Activated T-helper 1 cell treated with anti-CD3 and anti-CD28 coated beads, Interleukin-12 subunit alpha, Interleukin-12 subunit beta, Interleukin-2, Interleukin-4 antibody, amounts not matched to agents 30 ng/mL and 10 ng/mL and 1 ng/mL, durations not matched to agents 14 hours and 24 hours and 36 hours (primary cell): Measurements from ENCODE around the gene ANKRD6. TPM values are rescaled to one million over a fixed set of nuclear protein-coding genes. Genes with fewer than 3 reads are reported as not detected.
A peak's percentile ranks its signal among the peaks of the same experiment; 100 is the strongest.

ENCODE experiments used
- DNase-seq: peaks from one replicate; pipeline ENCODE4 v3.0.0; 2021; ENCODE audit warnings: low spot score
- H3K27ac Mint-ChIP-seq: one replicate; pipeline ENCODE4 v1.8.0; 2021; ENCODE audit warnings: mild to moderate bottlenecking, mixed read lengths
- H3K27me3 Mint-ChIP-seq: one replicate; pipeline ENCODE4 v1.8.0; 2022; ENCODE audit warnings: mild to moderate bottlenecking, moderate library complexity, mixed read lengths; ENCODE audit not compliant: insufficient read depth
- H3K36me3 Mint-ChIP-seq: one replicate; pipeline ENCODE4 v1.8.0; 2021; ENCODE audit warnings: low read depth, mixed read lengths
- H3K4me1 Mint-ChIP-seq: one replicate; pipeline ENCODE4 v1.8.0; 2021; ENCODE audit warnings: low read depth, mixed read lengths
- H3K4me3 Mint-ChIP-seq: one replicate; pipeline ENCODE4 v1.8.0; 2021; ENCODE audit warnings: mild to moderate bottlenecking, moderate library complexity, mixed read lengths
- H3K9me3 Mint-ChIP-seq: one replicate; pipeline ENCODE4 v1.8.0; 2021; ENCODE audit warnings: mixed read lengths
- intact Hi-C: fragments of 100-400 bp; cut with micrococcal nuclease; formaldehyde crosslinking; loops from one replicate; pipeline ENCODE4 v1.15.1; 2024
- total RNA-seq: library from RNA; stranded (reverse); gene quantifications from 2 replicates; pipeline ENCODE4 v1.2.3, GENCODE V29; 2022

The ANKRD6 gene
- total RNA-seq, 1 donor from 2014 or later: 2.3 TPM

DNA sequence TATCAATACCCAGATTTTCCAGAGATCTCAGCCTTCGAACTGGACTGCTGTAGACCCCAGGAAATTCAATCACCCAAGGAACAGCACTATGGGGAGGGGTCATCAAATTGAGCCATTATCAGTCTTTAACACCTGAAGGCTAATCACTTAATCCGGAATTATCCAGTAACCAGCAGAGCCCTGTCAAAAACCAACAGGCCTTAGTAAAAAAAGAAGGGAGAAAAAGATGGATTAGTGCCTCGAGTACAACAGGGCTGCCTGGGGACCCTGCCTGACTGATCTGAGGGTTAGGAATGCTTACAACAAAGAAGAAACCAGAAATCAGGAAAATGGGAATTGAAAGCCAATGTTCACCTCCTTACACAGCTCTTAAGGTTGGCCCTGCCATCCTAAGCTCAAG, 28.4 kb upstream of the ANKRD6 start:
- no peak for DNase-seq
- Mint-ChIP-seq H3K27me3 (peaks cover 3% of the 10 kb centered on the region), H3K4me1 (peaks cover 9% of the 10 kb centered on the region), H3K27ac (no peak overlapping the region), H3K4me3 (no peak overlapping the region), H3K36me3 (no peaks in the 10 kb centered on the region), H3K9me3 (no peaks in the 10 kb centered on the region)
- intact Hi-C loops: no loop called here

- intact Hi-C loops: no loop called here
- no peak overlapping the region for H3K27ac Mint-ChIP-seq
- no peak overlapping the region for H3K4me3 Mint-ChIP-seq
- H3K36me3 Mint-ChIP-seq: no peaks in the 10 kb centered on the region
- H3K4me1 Mint-ChIP-seq: peaks cover 18% of the 10 kb centered on the region
- no peak for DNase-seq
- no peaks in the 10 kb centered on the region for H3K9me3 Mint-ChIP-seq
- H3K27me3 Mint-ChIP-seq: peaks cover 15% of the 10 kb centered on the region
Measured at GRCh38 chr6:89406141-89406540, 26.8 kb upstream of the ANKRD6 start.

- no peak overlapping the region for H3K4me3 Mint-ChIP-seq
- H3K36me3 Mint-ChIP-seq: peaks cover 3% of the 10 kb centered on the region
- H3K4me1 Mint-ChIP-seq: peaks cover 33% of the 10 kb centered on the region
- H3K27me3 Mint-ChIP-seq: peaks cover 31% of the 10 kb centered on the region
- no peak for DNase-seq
- no peaks in the 10 kb centered on the region for H3K9me3 Mint-ChIP-seq
- no peak overlapping the region for H3K27ac Mint-ChIP-seq
- intact Hi-C loops: loop anchor here (2.0 kb wide), 2 partner anchors 59 to 427 kb away; no protein-coding TSS in a partner anchor
Measured at GRCh38 chr6:89409461-89410035, 23.4 kb upstream of the ANKRD6 start.

DNA sequence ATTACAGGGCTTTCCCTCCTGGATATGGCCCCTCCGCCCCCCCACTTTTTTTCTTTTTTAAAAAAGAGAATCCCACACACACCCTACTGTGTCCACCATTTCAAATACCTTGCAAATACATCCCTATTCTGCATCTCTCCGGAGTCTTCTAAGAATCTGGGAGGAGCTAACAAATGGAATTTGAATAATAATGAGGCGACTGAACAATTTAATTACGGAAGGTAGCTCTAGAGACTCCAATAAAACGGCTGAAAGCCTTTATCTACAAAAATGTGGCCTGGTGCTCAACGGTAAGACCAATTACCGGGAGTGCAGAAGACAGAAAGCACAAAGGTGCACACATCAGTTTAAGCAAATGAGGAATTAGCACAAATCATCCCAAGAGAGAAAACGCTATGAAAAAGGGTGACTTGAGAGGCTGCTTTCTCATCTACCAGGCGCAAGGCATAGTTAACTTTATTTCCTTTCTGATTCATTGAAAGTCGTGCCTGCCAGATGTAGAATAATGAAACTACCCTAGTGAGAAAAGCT, 22.7 kb upstream of the ANKRD6 start:
- Mint-ChIP-seq H3K27me3 (peaks cover 38% of the 10 kb centered on the region), H3K4me3 (peak overlapping the region; percentile 82), H3K4me1 (peaks cover 33% of the 10 kb centered on the region), H3K9me3 (no peaks in the 10 kb centered on the region), H3K27ac (no peak overlapping the region), H3K36me3 (peaks cover 3% of the 10 kb centered on the region)
- intact Hi-C loops: loop anchor here (2.0 kb wide), 2 partner anchors 59 to 427 kb away; no protein-coding TSS in a partner anchor
- DNase-seq: no peak

DNA sequence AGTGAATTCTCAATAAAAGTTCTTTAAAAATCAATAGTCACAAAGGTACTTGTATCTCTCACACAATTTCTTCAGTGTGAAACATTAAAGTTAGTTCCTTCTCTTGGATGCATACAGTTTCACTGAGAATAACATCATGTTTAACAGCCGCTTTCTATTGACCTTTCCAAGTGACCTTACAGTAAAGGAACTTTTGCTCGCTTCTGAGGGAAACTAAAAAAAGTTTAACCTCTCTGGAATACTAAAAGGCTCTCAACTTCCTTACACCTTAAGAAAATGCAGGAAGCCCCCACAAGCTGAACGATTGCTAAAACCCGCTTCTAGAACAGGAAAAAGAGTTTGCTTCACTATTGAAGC, 22.2 kb upstream of the ANKRD6 start:
- Mint-ChIP-seq H3K27me3 (peaks cover 42% of the 10 kb centered on the region), H3K27ac (peak overlapping the region; percentile 12)

DNA sequence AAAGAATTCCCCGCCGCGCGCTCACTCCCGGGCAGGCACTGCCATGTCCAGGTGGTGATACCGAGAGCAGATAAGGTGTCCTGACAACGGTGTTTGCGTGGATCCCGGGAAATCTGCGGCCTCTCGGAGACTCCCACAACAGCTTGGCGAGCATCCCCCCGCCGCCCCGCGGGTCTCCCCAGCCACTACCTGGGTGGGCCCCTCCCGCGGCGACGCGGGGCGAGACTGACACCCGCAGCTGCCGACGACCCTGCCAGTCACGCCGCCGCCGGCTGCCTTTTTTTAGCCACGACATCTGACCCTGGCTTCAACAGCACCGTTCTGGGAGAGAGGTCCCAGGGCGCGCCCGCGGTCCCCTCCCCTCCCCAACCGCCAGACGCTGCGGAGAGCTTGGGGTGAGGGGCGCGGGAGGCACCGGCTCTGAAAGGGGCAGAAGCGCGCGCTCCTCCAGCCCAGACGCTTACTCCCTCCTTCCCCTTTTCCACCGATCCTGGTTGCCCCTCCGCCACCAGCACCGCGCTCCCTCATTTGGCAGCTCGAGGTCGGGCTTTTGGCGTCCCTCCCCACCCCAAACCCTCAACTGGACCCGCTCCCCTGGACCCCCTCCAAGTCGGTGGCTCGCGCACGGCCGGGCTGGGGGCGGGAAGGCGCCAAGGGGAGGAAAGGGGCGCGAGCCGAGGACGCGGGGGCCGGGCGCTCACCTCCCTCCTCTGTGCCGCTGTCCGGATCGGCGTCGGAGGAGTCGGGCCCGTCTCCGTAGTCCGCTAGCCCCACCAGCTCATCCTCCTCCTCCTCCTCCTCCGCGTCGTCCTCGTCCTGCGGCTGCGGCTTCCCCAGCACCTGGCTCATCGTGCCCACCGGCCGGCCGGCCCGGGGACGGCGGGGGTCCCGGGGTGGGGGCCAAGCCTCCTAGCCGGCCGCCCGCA, 21.5 kb upstream of the ANKRD6 start:
- peaks cover 28% of the 10 kb centered on the region for H3K4me1 Mint-ChIP-seq
- no peaks in the 10 kb centered on the region for H3K9me3 Mint-ChIP-seq
- DNase-seq: peak; percentile 6
- intact Hi-C loops: loop anchor here (1.0 to 2.0 kb wide), 8 partner anchors 22 to 448 kb away; partner anchors contain the start of genes ANKRD6, LYRM2, PM20D2 and PNRC1
- H3K27me3 Mint-ChIP-seq: peaks cover 45% of the 10 kb centered on the region
- H3K27ac Mint-ChIP-seq: peak overlapping the region; percentile 12
- H3K36me3 Mint-ChIP-seq: peaks cover 3% of the 10 kb centered on the region
- H3K4me3 Mint-ChIP-seq: peak overlapping the region; percentile 82

More for the DNA sequence above, 22.2 kb upstream of the ANKRD6 start:
- no peak for DNase-seq
- intact Hi-C loops: loop anchor here (1.0 to 2.0 kb wide), 3 partner anchors 23 to 428 kb away; partner anchors contain the start of gene ANKRD6
- H3K36me3 Mint-ChIP-seq: peaks cover 3% of the 10 kb centered on the region
- H3K9me3 Mint-ChIP-seq: no peaks in the 10 kb centered on the region
- peaks cover 33% of the 10 kb centered on the region for H3K4me1 Mint-ChIP-seq
- H3K4me3 Mint-ChIP-seq: peak overlapping the region; percentile 82

DNA sequence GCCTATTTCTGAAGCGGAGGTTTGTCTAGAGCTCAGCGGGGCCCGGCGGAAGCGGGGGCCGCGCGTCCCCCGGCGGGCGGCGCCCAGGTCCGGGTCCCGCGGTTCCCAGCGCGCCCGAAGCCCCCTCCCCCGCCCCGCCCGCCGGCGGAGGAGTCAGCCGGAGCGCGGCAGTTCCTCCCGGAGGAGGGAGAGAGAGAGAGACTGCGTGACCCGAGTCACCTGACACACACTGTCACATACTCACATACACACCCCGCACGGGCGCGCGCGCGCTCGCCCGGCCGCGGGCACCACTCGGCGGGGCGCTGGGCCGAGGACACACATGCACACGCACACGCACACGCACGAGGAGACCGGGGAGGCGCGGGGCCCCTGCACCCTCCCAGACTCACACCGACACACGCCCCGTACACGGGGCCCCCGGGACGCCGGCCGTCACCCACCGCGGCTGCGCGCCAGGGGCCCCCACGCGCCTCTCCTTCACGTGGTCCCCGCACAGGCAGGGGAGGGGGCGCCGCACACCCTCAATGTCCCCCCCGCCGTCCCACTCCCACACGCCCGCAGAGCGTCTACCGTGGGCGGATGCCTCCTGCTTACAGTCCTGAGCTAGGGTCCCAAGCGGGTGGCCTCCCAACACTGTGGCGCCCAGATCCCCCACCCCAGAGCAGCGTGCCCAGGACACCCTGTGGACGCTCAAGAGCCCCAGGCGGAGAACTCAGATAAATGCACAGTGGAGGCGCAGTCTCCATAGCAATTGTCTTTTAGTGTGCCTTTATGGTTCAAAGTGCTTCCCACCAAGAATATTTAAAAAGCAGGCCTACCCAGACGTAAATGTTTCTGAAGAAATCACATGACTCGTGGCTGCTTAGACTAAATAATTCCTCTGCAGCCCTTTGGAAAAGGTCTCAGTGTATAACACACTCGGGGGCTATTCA, 20.6 kb upstream of the ANKRD6 start, which contains the start of gene RRAGD:
TSS of gene RRAGD (minus strand) at position 203 of the 935 bp plus-strand sequence. CDS start 280 bp downstream, outside the sequence.
- Mint-ChIP-seq H3K27ac (peak within 1 kb of the TSS; percentile 94), H3K9me3 (no peaks in the 10 kb centered on the region), H3K27me3 (peaks cover 50% of the 10 kb centered on the region), H3K4me3 (peak within 1 kb of the TSS; percentile 95), H3K36me3 (peaks cover 3% of the 10 kb centered on the region), H3K4me1 (peaks cover 25% of the 10 kb centered on the region)
- peak; percentile 49 for DNase-seq
- intact Hi-C loops: loop anchor here (1.0 kb wide), 5 partner anchors 37 to 449 kb away; partner anchors contain the start of genes LYRM2, PM20D2, PNRC1 and RNGTT

DNA sequence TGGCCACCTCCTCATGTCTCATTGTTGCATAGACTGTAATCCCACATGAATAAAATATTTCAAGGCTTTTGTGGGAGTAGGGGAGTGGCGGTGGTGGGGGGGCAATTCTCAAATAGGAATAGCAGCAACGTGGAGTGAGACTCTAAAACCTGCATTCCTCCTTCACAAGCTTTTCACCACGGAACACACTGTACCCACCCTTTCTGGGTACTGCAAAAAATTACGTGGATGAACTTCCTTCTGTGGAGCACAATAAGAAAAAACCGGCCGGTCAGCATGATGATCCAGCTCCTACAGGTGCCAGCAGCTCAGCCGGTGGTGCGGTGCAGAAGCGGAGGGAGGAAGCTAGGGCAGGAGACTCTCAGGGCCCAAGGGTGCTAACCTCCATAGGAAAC, 19.9 kb upstream of the ANKRD6 start:
- peaks cover 25% of the 10 kb centered on the region for H3K4me1 Mint-ChIP-seq
- no peak for DNase-seq
- no peaks in the 10 kb centered on the region for H3K9me3 Mint-ChIP-seq
- H3K27me3 Mint-ChIP-seq: peaks cover 54% of the 10 kb centered on the region
- H3K4me3 Mint-ChIP-seq: peak overlapping the region; percentile 95
- H3K36me3 Mint-ChIP-seq: peaks cover 3% of the 10 kb centered on the region
- intact Hi-C loops: no loop called here
- no peak overlapping the region for H3K27ac Mint-ChIP-seq

GRCh38 chr6:89414215-89414614, 18.7 kb upstream of the ANKRD6 start:
- intact Hi-C loops: no loop called here
- no peak for DNase-seq
- Mint-ChIP-seq H3K4me1 (peaks cover 25% of the 10 kb centered on the region), H3K27ac (no peak overlapping the region), H3K4me3 (no peak overlapping the region), H3K36me3 (peaks cover 3% of the 10 kb centered on the region), H3K27me3 (peaks cover 56% of the 10 kb centered on the region), H3K9me3 (no peaks in the 10 kb centered on the region)

DNA sequence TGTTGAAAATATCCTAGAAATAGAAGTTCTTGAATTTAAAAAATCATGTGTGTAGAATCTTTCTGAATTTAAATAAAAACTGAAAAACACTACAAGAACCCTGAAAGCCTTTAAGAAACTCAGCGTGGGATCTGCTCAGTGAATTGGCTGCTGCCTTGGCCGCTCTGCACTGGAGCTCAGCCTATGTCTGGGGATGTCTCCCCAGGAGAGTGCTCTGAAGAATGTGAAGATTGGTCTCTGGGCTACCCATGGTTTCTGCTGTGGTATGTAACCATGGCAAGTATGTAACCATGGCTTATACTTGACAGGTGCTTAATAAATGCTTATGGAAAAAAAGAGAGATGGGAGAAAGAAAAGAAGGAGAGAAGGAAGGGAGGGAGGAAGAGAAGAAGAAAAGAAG, 17.8 kb upstream of the ANKRD6 start:
- H3K36me3 Mint-ChIP-seq: peaks cover 3% of the 10 kb centered on the region
- peaks cover 24% of the 10 kb centered on the region for H3K4me1 Mint-ChIP-seq
- no peak overlapping the region for H3K27ac Mint-ChIP-seq
- intact Hi-C loops: no loop called here
- no peak for DNase-seq
- H3K27me3 Mint-ChIP-seq: peaks cover 48% of the 10 kb centered on the region
- H3K4me3 Mint-ChIP-seq: no peak overlapping the region
- no peaks in the 10 kb centered on the region for H3K9me3 Mint-ChIP-seq

GRCh38 chr6:89416796-89417195, 16.2 kb upstream of the ANKRD6 start:
- intact Hi-C loops: no loop called here
- DNase-seq: no peak
- Mint-ChIP-seq H3K4me3 (no peak overlapping the region), H3K9me3 (no peaks in the 10 kb centered on the region), H3K27ac (no peak overlapping the region), H3K4me1 (peaks cover 15% of the 10 kb centered on the region), H3K36me3 (peaks cover 3% of the 10 kb centered on the region), H3K27me3 (peaks cover 41% of the 10 kb centered on the region)
